Fibroblast of skin of back (primary cell): ENCODE data around the gene COMTD1.

ENCODE experiments used
- DNase-seq: peaks from one replicate; pipeline ENCODE4 v3.0.0-alpha.2; 2013

COMTD1 gene

DNA sequence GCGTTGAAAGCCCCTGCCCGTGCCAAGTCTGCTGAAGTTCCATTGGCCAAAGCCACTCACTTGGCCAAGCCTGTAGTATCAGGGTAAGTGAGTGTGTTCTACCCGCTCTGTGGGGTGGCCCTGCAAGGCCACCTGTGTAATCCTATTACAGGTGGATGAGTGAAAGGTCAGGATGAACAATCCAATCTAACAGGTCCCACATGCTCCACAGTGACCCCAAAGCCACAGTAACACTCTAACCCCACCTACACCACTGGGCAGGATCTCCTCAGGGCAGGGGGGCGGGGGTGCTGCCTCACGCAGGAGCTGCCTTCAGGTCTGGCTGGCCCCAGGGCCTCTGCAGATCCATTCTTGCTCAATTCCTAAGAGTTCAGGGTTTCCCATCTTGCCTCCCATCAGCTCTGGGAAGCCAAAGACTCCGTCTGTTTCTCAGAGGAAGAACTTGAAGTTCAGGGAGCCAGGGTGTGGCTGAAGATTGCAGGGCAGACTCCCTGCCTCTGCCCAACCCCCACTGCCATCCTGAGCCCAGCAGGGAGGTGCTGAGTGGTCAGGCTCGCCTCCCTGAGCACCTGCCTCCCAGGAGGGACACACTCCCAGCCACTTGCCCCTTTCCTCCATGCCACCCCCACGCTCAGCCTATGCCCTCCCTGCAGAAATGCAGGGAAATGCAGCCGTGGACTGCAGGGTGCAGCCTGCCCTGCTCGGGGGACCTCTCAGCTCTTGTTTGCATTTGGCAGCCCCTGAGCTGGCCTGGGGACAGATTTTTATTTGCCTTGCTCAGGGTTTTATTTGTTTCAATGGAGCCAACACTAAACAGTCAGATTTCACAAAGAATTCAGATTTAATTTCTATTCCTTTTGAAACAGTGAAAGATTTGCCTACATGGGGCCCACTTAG is 9.8 kb upstream of the COMTD1 start:
- no peak for DNase-seq

DNA sequence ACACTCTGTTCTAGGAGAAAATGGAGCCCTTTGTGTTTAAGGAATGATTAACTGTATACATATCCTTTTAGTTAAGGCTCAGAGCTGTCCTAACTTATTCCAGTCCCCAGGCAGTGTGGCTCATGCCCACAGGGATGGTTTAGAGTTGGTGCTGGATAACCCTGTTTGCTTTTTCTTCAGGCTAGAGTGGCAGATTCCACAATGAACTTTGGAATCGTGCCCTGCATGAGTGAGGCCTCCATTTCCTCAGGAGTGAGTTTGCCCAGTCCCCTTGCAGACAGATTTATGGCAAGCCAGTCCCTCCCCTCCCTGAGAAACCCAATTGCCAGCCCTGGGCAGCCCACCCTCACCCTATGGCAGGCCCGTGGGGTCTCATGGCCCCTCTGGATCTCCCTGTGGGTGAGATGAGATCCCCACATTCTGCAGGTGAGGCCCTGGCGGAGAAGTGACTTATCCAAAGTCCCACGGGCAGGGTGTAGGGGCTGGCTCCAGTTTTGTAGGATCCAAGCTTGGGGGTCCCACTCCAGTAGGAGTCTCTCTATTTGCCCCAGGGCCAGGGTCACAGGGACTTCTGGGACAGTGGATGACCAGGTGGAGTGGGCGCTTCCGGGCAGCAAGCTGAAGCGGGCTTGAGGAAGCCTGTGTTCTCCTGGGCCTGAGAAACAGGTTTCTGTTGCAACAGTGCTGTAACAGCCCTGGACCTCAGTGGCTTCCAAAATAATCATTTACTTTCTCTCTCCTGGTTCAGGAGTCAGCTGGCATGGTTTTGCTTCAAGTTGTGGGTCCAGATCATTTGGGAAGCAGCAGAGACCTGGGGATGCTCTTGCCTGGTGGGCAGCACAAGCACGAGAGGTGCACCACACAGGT is 9.0 kb upstream of the COMTD1 start:
- no peak for DNase-seq

DNA sequence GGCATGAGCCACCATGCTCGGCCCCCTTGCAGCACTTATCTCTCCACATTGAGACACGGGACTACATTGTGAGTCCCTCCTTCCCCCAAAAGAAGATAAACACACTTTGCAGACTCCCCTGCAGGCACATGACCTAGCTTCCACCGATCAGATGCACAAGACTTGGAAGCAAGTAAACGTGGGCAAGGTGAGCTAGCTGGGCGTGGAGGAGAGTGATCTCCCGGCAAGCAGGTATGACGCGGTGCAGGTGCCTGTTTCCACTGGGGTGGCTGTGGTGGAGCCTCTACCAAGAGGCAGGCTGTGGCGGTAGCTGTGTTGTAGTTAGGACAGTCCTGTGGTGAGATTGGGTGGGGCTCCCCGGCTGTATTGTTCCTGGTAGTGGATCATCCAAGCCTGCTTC is 7.7 kb upstream of the COMTD1 start:
- no peak for DNase-seq

DNA sequence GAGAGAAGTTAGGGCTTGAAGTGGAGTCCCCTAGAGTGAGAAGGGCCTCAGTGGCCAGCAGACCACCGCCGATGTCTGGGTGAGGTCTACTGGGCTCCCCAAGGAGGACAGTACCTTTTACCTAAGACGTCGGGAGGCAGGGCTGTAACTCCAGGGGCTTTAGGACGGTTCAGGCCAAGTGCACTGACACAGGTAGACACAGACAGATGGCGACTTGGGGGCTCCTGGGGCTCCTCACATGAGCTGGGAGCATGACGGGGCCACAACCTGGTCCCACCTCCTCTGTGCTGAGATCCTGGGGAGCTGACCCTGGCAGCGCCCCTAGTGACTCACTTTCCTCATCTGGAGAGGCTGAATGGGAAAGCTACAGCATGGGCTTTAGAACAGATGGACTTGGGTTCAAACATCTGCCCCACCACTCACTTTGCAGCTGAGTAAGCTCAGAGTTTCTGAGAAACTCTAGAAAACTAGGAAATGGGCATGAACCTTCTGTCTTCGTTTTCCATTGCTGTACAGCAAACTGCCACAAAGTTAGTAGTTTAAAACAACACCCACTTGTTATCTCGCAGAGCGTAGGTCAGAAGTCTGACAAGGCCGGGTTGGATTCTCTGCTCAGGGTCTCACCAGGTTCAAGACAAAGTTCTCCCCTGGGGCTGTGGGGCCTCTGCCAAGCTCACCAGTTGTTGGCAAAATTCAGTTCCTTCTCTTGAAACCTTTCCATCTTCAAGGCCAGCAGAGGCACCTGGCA is 4.7 kb upstream of the COMTD1 start:
- DNase-seq, result no peak

DNA sequence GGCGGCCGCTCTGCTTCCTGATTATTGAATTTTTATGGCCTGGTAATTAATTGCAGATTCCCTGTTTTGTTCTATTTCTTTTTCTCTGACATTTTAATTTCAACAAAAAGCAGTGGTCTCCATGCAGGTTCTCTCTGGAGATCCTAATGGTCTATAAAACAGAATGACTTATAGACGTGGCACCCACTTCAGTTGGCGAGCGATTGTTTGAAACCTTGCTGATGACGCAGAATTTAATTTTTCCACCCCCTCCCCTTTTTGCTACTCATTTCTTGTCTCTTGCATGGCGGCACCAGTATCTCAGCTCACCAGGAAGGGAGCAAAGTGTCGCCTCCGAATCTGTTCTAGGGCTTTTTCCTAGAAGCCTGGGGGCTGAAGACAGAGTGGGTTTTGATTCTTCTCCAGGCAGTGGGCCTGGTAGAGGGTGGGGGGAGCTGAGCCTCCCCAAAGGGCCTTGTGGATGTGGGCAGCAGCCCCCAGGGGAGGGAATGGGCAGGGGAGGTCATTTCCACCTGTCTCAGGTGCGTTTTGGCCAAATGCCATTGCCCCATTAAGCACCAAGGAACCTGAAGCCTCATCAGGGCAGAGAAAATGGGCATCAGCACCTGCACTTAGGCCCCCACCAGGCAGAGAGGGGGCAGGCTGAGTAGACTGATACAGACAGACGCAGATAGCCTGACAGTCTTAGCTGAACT is 3.5 kb upstream of the COMTD1 start:
- DNase-seq, result no peak

DNA sequence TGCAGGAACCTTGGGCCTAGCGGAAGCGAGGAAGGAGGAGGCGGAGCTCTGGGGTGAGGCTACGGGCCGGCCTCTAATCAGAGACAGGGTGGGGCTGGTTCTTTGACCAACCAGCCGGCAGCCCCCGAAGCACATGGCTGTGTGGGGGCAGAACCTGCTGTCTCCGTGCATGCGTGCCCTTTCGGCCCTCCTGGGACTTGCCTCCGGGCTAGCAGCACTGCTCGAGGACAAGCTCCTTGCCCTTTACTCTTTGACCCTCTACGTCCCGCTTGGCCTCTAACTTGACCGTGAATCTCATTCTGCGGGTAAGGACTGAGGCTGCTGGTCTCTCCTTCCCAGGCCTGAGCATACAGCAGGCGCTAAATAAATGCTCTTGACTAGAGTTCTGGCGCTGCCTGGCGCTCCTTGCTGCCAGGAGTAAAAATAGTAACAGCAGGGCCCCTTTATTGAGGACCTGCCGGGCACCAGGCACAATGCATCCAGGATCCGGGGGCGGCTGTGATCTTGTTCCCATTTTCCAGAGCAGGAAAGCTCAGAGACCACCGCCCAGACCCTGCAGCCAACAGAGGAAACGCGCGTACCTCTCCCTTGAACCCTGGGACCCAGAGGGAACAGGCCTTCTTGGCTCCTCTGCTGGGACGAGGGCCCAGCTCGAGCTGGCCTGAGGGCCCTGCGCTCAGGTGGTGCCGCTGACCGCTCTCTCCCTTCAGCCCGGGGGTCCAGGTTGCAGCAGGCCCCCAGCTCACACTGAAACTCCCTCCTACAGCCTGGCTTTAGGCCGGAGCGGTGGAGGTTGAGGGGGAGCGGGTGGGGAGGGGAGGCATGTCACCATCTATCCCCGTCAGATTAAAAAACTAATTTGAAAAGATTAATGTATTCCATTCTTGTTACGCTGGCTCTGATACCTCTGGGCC is 2.7 kb upstream of the COMTD1 start:
- no peak for DNase-seq

DNA sequence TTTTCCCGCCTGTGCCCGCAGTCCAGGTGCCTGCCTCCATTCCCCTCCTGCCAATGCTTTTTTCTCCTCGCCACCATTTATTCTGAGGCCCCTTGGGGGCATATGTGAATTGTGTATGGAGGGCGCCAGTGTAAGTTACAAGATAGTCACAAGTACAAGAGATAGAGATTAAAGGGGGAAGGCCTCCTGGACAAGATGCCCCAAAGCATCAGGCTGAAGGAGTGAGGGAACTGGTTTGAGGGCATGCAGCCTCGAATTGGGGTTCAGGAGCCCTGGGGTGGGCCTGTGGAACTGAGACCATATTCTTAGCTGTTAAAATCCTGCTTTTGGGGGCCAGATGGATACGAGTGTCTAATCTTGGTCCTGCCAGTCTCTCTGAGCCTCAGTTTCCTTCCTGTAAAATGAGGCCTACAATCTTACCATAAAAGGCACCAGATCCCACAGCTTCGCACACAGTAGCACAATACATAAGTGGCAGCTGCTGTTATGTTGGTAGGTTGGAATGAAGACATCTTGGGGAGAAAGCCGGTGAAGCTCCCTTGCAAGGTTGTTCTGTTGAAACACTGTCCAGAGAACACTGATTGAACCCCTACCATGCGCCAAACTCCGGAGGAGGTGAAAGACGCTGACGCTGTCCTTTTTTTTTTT is 545 bp upstream of the COMTD1 start:
- DNase-seq, result no peak

DNA sequence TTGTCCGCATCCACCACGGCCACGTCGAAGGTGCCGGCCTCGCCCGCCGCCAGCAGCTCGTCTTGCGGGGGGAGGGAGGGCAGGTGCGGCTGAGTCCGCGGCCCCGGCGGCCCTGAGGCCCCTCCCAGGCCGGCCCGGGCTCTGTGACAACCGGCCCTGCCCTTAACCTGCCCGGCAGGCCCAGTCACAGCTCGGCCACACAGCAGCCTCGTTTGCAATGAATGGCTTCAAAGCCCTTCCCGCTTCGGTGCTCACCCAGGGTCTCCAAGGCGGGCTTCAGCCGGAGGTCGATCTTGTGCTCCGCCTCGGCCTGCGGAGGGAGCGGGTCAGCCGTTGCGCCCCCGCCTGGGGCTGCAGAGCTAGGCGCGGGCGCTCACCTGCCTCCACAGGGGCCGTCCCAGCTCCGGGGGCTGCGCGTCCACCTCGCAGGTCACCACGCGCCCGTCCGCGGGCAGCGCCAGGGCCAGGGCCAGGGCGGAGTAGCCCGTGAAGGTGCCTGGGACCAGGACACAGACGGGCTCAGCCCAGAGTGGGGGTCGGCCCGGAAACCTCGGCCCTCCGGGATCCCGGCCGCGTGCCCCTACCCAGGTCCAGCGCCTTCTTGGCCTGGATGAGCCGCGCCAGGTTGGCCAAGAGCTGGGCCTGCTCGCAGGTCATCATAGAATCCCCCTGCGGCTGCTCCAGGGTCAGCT is 928 bp downstream of the COMTD1 start:
- no peak for DNase-seq

DNA sequence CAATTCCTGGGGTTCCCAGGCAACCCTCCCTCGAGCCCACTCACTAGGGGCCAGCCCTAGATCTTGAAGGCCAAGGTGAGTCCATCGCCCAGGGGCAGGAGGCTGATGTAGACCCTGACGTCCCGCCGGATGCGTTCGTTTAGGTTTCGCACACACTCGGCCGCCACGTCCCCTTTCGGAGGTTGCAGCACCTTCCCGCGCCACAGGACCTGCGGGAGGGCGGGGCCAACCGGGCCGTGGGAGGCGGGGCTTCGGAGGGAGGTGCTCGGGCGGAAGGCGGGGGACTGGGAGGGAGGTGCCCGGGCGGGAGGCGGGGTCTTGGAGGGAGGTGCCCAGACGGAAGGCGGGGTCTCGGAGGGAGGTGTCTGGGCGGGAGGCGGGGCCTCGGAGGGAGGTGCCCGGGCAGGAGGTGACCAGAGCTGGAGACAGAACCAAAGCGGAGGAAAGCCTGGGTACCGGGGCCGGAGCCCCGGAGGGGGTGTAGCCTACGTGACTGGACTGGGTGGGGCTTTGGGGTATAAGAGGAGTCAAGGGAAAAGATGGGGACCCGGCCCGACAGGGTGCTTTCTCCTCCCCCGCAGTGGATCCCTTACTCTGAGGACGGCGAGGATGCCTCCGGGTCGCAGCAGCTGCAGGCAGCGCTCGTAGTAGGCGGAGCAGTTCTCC is 1.6 kb downstream of the COMTD1 start:
- DNase-seq, result peak; percentile 86

DNA sequence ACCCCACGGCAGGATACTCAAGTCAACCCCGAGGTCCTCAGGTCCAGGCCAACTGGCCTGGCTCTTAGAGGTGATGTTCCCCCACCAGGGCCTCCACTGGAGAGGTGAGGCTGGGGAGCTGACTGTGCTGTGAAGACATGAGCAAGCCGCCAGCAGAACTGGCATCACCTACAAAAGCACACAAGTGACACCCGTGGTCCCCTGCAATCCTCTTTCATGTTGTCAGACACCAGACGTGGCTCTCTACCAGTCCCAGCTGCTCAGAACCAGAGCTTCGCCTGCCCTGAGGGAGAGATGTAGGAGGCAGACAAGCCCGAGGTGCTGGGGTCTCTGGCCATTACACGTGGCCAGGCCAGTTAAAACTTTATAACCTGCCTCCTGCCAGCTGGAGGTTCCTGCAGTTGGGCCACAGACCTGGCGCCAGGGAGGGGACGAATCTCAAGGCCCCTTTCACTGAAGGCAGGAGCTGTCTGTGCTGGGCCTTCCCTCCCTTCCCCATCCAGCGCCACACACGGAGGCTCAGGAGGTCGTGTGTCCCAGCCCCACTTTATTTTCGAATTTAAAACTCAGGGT is 2.2 kb downstream of the COMTD1 start:
- no peak for DNase-seq

DNA sequence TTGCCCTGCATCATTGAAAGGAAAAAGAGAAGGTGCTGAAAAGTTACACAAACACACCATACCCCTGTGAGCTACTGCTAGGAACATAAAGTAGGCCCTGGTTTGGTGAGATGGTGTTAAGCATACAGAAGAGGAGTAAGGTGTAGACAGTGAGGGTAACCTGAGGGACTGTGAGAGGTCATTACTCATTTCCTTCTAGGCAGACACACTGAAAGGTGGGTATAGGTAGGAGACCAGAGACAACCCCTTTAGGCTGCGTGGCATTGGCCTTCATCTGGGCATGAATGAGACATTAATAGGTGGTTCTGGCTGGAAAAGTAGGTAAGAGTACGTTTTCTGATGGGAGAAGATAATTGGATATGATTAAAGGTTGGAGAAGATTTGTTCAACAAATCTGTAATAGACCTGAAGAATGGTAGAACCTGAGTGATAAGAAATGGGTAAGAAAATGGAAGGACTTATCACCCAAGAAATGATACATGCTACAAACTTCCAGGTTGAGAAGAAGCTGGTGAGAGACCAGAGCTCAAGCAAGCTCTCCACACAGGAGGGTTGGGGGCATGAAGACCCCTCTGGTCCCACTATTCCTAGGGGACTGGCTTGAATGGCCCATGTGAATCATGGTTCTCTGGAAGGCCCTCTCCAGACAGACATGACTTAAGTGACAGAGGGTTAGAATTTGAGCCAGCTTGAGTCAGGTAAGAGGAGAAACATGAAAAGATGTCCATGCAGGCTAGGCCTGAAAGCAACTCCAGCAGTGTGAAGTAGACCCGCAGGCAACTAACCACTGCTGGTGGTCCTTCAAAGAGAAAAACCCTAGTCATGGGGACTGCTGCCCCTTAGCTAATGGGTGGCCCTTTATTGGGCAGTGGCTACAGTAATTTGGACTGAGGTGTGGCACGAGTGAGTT is 3.8 kb downstream of the COMTD1 start:
- no peak for DNase-seq

DNA sequence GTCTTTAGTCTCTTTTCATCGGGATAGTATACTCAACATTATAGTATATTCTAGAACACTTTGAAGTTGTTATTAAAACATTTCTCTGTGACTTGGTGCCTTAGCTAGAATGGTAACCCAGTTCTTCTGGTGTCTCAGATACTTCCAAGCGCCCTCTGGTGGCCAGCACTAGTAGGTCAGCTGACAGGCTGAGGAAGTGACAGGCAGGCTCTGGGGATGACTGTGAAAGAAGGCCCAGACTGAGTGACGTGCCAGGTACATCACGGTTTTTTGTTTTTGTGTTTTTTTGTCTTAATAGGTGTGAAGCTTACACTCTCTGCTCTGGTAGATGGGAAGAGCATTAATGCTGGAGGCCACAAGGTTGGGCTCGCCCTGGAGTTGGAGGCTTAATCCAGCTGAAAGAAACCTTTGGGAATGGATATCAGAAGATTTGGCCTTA is 5.1 kb downstream of the COMTD1 start:
- DNase-seq, result peak; percentile 86

DNA sequence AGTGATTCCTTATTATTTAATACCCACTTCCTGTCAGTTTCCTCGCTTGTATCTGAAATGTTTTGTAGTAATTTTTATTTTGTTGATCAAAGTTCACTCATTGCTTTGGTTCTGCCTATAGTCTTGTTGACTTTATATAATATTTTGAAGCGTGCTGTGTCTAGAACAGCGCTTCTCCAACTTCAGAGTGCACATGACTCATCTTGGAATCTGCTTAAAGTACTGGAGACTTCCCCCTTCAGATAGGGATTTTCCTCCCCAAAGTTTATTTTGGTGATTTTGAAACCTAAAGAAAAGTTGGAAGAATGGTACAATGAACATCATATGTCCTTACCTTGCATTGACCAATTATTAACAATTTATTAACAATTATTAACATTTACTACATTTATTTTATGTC is 5.8 kb downstream of the COMTD1 start:
- peak; percentile 66 for DNase-seq

DNA sequence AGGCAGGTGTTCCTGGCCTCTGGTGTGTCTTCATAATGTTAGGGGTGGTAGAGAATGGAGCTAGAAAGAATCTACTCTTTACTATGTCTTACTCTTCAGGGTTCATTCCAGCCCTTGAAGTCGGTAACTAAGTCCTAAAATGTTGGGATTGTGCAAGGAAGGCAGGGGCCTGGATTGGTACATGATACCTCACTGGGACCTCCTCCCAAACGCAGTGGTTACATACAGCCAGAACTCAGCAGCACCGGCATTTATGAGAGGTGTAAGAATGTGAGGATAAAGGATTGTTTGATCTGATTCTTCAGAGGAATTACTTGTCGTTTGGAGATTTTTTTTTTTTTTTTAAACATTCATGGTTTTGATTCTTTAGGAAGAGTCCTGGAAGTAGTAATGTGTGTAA is 6.9 kb downstream of the COMTD1 start:
- DNase-seq, result no peak

DNA sequence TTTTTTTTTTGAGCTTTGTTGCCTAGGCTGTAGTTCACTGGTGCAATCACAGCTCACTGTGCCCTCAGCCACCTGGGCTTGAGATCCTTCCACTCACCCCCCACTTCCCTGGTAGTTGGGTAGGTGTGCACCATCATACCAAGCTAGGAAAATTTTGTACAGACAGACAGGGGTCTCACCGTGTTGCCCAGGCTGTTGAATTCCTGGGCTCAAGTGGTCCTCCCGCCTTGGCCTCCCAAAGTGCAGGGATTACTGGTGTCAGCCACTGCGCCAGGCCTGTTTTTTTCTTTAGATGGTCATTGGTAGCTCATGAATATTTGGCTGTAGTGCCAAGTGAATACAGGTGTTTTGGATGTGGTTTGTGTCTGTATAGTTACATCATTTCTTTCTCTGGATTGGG is 7.5 kb downstream of the COMTD1 start:
- DNase-seq, result no peak

DNA sequence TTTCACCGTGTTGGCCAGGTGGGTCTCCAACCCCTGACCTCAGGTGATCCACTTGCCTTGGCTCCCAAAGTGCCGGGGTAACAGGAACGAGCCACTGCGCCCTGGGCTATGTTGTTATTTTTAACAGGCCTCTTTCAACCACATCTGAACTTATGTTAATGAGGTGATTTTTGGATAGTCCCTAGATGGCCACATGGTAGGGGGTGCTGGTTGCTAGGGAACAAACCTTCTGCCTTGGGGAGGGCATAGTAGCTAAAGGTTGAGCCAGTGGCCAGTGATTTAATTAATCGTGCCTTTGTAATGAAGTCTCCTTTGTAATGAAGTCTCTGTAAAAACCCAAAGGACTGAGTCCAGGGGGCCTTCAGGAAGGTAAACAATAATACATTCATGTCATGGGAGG is 9.1 kb downstream of the COMTD1 start:
- no peak for DNase-seq

DNA sequence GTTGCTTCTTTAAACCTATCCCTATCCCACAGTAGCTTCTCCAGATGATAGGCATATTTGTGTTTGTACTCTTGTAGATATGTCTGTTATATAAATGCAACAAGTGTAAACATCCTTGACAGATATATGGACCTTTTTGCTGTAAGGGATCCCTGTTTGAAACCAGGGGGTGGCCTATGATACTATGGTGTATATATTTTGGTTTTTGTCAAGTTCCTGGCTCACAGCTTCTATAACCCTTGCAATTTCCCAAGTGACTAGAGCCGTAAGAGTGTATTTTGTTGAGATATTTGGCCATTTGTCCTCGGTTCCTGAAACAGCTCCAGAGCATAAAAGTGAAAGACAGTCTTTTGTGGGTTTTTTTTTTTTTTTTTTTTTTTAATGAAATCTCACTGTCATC is 9.7 kb downstream of the COMTD1 start:
- DNase-seq, result no peak

DNA sequence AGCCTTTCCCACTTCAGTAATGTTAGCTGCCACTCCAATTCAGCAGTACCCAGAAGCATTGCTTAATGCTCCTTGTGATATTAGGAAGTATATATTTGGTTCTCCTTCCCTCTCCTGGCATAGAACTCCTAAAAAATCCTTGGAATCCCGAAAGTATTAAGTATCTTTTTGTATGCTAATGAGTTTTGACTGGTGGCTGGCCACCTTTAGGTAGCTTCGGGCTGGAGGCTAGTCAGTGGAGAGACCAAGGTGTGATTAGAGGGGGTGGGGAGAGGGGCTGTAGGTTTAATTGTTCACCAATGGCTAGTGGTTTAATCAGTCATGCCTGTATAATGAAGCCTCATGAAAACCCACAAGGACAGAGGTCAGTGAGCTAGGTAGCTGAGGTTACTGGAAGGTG is 12.2 kb downstream of the COMTD1 start:
- no peak for DNase-seq
